ENCODE results near the gene CUBN.

The CUBN gene

GRCh38 chr10:17161775-17162174 is 32.2 kb upstream of the CUBN start:
- no peak overlapping the region for H3K4me3 ChIP-seq (ENCODE audit: insufficient read depth, low read depth, low read length)
- WGBS, 2 experiments = 61 to 67% methylated on average over 3 of the region's 3 CpGs

GRCh38 chr10:17157024-17157423 is 27.4 kb upstream of the CUBN start:
- no peak overlapping the region for H3K4me3 ChIP-seq (ENCODE audit: insufficient read depth, low read depth, low read length)
- WGBS, 2 experiments = 92 to 100% methylated on average over 1 to 2 of the region's 2 CpGs
- H3K27me3 ChIP-seq (ENCODE audit: control insufficient read depth, insufficient read depth, low read length, poor library complexity, severe bottlenecking) = no peaks in the 10 kb centered on the region
- H3K27ac ChIP-seq (ENCODE audit: insufficient read depth, low read depth, low read length, poor library complexity, severe bottlenecking) = no peak overlapping the region
- no peaks in the 10 kb centered on the region for H3K36me3 ChIP-seq (ENCODE audit: control insufficient read depth, insufficient read depth, low read length)
- H3K4me1 ChIP-seq (ENCODE audit: control insufficient read depth, insufficient read depth, low read length) = no peaks in the 10 kb centered on the region
- H3K9me3 ChIP-seq (ENCODE audit: control insufficient read depth, low read length) = no peaks in the 10 kb centered on the region

More at GRCh38 chr10:17161775-17162174, 32.2 kb upstream of the CUBN start:
- Histone ChIP-seq H3K9me3 (ENCODE audit: control insufficient read depth, low read length) (no peaks in the 10 kb centered on the region), H3K36me3 (ENCODE audit: control insufficient read depth, insufficient read depth, low read length) (no peaks in the 10 kb centered on the region), H3K27ac (ENCODE audit: insufficient read depth, low read depth, low read length, poor library complexity, severe bottlenecking) (no peak overlapping the region), H3K4me1 (ENCODE audit: control insufficient read depth, insufficient read depth, low read length) (no peaks in the 10 kb centered on the region), H3K27me3 (ENCODE audit: control insufficient read depth, insufficient read depth, low read length, poor library complexity, severe bottlenecking) (no peaks in the 10 kb centered on the region)

- H3K4me1 ChIP-seq (ENCODE audit: control insufficient read depth, insufficient read depth, low read length) = no peaks in the 10 kb centered on the region
- no peak overlapping the region for H3K4me3 ChIP-seq (ENCODE audit: insufficient read depth, low read depth, low read length)
- no peaks in the 10 kb centered on the region for H3K36me3 ChIP-seq (ENCODE audit: control insufficient read depth, insufficient read depth, low read length)
- H3K27me3 ChIP-seq (ENCODE audit: control insufficient read depth, insufficient read depth, low read length, poor library complexity, severe bottlenecking) = no peaks in the 10 kb centered on the region
- no peak overlapping the region for H3K27ac ChIP-seq (ENCODE audit: insufficient read depth, low read depth, low read length, poor library complexity, severe bottlenecking)
- H3K9me3 ChIP-seq (ENCODE audit: control insufficient read depth, low read length) = no peaks in the 10 kb centered on the region
These were observed 26.2 kb upstream of the CUBN start for GRCh38 chr10:17155826-17156225.

GRCh38 chr10:17154116-17154515 is 24.5 kb upstream of the CUBN start:
- Histone ChIP-seq H3K36me3 (ENCODE audit: control insufficient read depth, insufficient read depth, low read length) (no peaks in the 10 kb centered on the region), H3K4me3 (ENCODE audit: insufficient read depth, low read depth, low read length) (no peak overlapping the region), H3K27me3 (ENCODE audit: control insufficient read depth, insufficient read depth, low read length, poor library complexity, severe bottlenecking) (no peaks in the 10 kb centered on the region), H3K27ac (ENCODE audit: insufficient read depth, low read depth, low read length, poor library complexity, severe bottlenecking) (no peak overlapping the region), H3K4me1 (ENCODE audit: control insufficient read depth, insufficient read depth, low read length) (no peaks in the 10 kb centered on the region), H3K9me3 (ENCODE audit: control insufficient read depth, low read length) (no peaks in the 10 kb centered on the region)

GRCh38 chr10:17153321-17153720 is 23.7 kb upstream of the CUBN start:
- Histone ChIP-seq H3K36me3 (ENCODE audit: control insufficient read depth, insufficient read depth, low read length) (no peaks in the 10 kb centered on the region), H3K4me1 (ENCODE audit: control insufficient read depth, insufficient read depth, low read length) (no peaks in the 10 kb centered on the region), H3K27ac (ENCODE audit: insufficient read depth, low read depth, low read length, poor library complexity, severe bottlenecking) (no peak overlapping the region), H3K27me3 (ENCODE audit: control insufficient read depth, insufficient read depth, low read length, poor library complexity, severe bottlenecking) (no peaks in the 10 kb centered on the region), H3K4me3 (ENCODE audit: insufficient read depth, low read depth, low read length) (no peak overlapping the region), H3K9me3 (ENCODE audit: control insufficient read depth, low read length) (no peaks in the 10 kb centered on the region)
- 96 to 98% methylated on average over 5 of the region's 5 CpGs for WGBS, 2 experiments

GRCh38 chr10:17151716-17152115 is 22.1 kb upstream of the CUBN start:
- WGBS, 2 experiments = 89 to 100% methylated on average over 1 of the region's 1 CpG
- H3K9me3 ChIP-seq (ENCODE audit: control insufficient read depth, low read length) = no peaks in the 10 kb centered on the region
- no peaks in the 10 kb centered on the region for H3K4me1 ChIP-seq (ENCODE audit: control insufficient read depth, insufficient read depth, low read length)
- no peaks in the 10 kb centered on the region for H3K27me3 ChIP-seq (ENCODE audit: control insufficient read depth, insufficient read depth, low read length, poor library complexity, severe bottlenecking)
- no peaks in the 10 kb centered on the region for H3K36me3 ChIP-seq (ENCODE audit: control insufficient read depth, insufficient read depth, low read length)
- H3K4me3 ChIP-seq (ENCODE audit: insufficient read depth, low read depth, low read length) = no peak overlapping the region
- H3K27ac ChIP-seq (ENCODE audit: insufficient read depth, low read depth, low read length, poor library complexity, severe bottlenecking) = no peak overlapping the region

GRCh38 chr10:17147884-17148489 is 18.4 kb upstream of the CUBN start:
- Histone ChIP-seq H3K27me3 (ENCODE audit: control insufficient read depth, insufficient read depth, low read length, poor library complexity, severe bottlenecking) (no peaks in the 10 kb centered on the region), H3K4me3 (ENCODE audit: insufficient read depth, low read depth, low read length) (no peak overlapping the region), H3K4me1 (ENCODE audit: control insufficient read depth, insufficient read depth, low read length) (no peaks in the 10 kb centered on the region), H3K36me3 (ENCODE audit: control insufficient read depth, insufficient read depth, low read length) (no peaks in the 10 kb centered on the region), H3K9me3 (ENCODE audit: control insufficient read depth, low read length) (no peaks in the 10 kb centered on the region), H3K27ac (ENCODE audit: insufficient read depth, low read depth, low read length, poor library complexity, severe bottlenecking) (no peak overlapping the region)
- 80 to 86% methylated on average over 4 to 5 of the region's 5 CpGs for WGBS, 2 experiments

GRCh38 chr10:17146892-17147291 is 17.3 kb upstream of the CUBN start:
- Histone ChIP-seq H3K27ac (ENCODE audit: insufficient read depth, low read depth, low read length, poor library complexity, severe bottlenecking) (no peak overlapping the region), H3K4me1 (ENCODE audit: control insufficient read depth, insufficient read depth, low read length) (no peaks in the 10 kb centered on the region), H3K36me3 (ENCODE audit: control insufficient read depth, insufficient read depth, low read length) (no peaks in the 10 kb centered on the region), H3K27me3 (ENCODE audit: control insufficient read depth, insufficient read depth, low read length, poor library complexity, severe bottlenecking) (no peaks in the 10 kb centered on the region), H3K4me3 (ENCODE audit: insufficient read depth, low read depth, low read length) (no peak overlapping the region), H3K9me3 (ENCODE audit: control insufficient read depth, low read length) (no peaks in the 10 kb centered on the region)
- 96 to 100% methylated on average over 1 of the region's 3 CpGs for WGBS, 2 experiments

GRCh38 chr10:17145239-17145638 is 15.6 kb upstream of the CUBN start:
- 85 to 90% methylated on average over 1 of the region's 1 CpG for WGBS, 2 experiments
- no peak overlapping the region for H3K27ac ChIP-seq (ENCODE audit: insufficient read depth, low read depth, low read length, poor library complexity, severe bottlenecking)

GRCh38 chr10:17144757-17145156 is 15.1 kb upstream of the CUBN start:
- 88 to 92% methylated on average over 4 to 5 of the region's 5 CpGs for WGBS, 2 experiments
- no peaks in the 10 kb centered on the region for H3K9me3 ChIP-seq (ENCODE audit: control insufficient read depth, low read length)
- no peaks in the 10 kb centered on the region for H3K4me1 ChIP-seq (ENCODE audit: control insufficient read depth, insufficient read depth, low read length)
- H3K27ac ChIP-seq (ENCODE audit: insufficient read depth, low read depth, low read length, poor library complexity, severe bottlenecking) = no peak overlapping the region
- H3K36me3 ChIP-seq (ENCODE audit: control insufficient read depth, insufficient read depth, low read length) = no peaks in the 10 kb centered on the region
- no peaks in the 10 kb centered on the region for H3K27me3 ChIP-seq (ENCODE audit: control insufficient read depth, insufficient read depth, low read length, poor library complexity, severe bottlenecking)
- no peak overlapping the region for H3K4me3 ChIP-seq (ENCODE audit: insufficient read depth, low read depth, low read length)

More at GRCh38 chr10:17145239-17145638, 15.6 kb upstream of the CUBN start:
- Histone ChIP-seq H3K4me1 (ENCODE audit: control insufficient read depth, insufficient read depth, low read length) (no peaks in the 10 kb centered on the region), H3K27me3 (ENCODE audit: control insufficient read depth, insufficient read depth, low read length, poor library complexity, severe bottlenecking) (no peaks in the 10 kb centered on the region), H3K36me3 (ENCODE audit: control insufficient read depth, insufficient read depth, low read length) (no peaks in the 10 kb centered on the region), H3K9me3 (ENCODE audit: control insufficient read depth, low read length) (no peaks in the 10 kb centered on the region), H3K4me3 (ENCODE audit: insufficient read depth, low read depth, low read length) (no peak overlapping the region)

- H3K4me1 ChIP-seq (ENCODE audit: control insufficient read depth, insufficient read depth, low read length) = no peaks in the 10 kb centered on the region
- no peak overlapping the region for H3K27ac ChIP-seq (ENCODE audit: insufficient read depth, low read depth, low read length, poor library complexity, severe bottlenecking)
- H3K36me3 ChIP-seq (ENCODE audit: control insufficient read depth, insufficient read depth, low read length) = no peaks in the 10 kb centered on the region
- no peaks in the 10 kb centered on the region for H3K27me3 ChIP-seq (ENCODE audit: control insufficient read depth, insufficient read depth, low read length, poor library complexity, severe bottlenecking)
- no peaks in the 10 kb centered on the region for H3K9me3 ChIP-seq (ENCODE audit: control insufficient read depth, low read length)
- 98 to 99% methylated on average over 2 of the region's 2 CpGs for WGBS, 2 experiments
- no peak overlapping the region for H3K4me3 ChIP-seq (ENCODE audit: insufficient read depth, low read depth, low read length)
These were observed 14.4 kb upstream of the CUBN start for GRCh38 chr10:17144032-17144431.

All from ectodermal cell (in vitro differentiated cells).